Neural cell (in vitro differentiated cells): Measurements from ENCODE around the gene TENT4B. TPM values are rescaled to one million over a fixed set of nuclear protein-coding genes. Genes with fewer than 3 reads are reported as not detected.

Source experiments
- H2AFZ ChIP-seq: fragments of 200-600, 300-800 bp; sonication (generic), shearing (Covaris generic); 2 replicates; pipeline ENCODE4 v1.6.0; 2014; ENCODE audit warnings: low read depth, mild to moderate bottlenecking, antibody characterized with exemption, low read length, moderate library complexity
- H3F3A ChIP-seq: fragments of 200-600 bp; shearing (Covaris generic); 2 replicates; pipeline ENCODE4 v1.6.1; 2016; ENCODE audit warnings: mild to moderate bottlenecking, moderate library complexity, mixed read lengths, antibody characterized with exemption, low read length; ENCODE audit not compliant: insufficient read depth, poor library complexity, severe bottlenecking
- H3K27ac ChIP-seq: fragments of 200-600, 300-800 bp; sonication (generic), shearing (Covaris generic); 2 replicates; pipeline ENCODE4 v1.5.1; 2014; ENCODE audit warnings: mild to moderate bottlenecking, low read length, moderate library complexity
- H3K27me3 ChIP-seq: fragments of 300-800, 200-600 bp; sonication (generic), shearing (Covaris generic); 2 replicates; pipeline ENCODE4 v1.6.0; 2014; ENCODE audit warnings: mild to moderate bottlenecking, low read depth, low read length, moderate library complexity; ENCODE audit not compliant: insufficient read depth
- H3K36me3 ChIP-seq: fragments of 300-800, 200-600 bp; sonication (generic), shearing (Covaris generic); 2 replicates; pipeline ENCODE4 v1.5.1; 2014; ENCODE audit warnings: mild to moderate bottlenecking, antibody characterized with exemption, low read length, moderate library complexity; ENCODE audit not compliant: insufficient read depth
- H3K4me2 ChIP-seq: fragments of 300-800, 200-600 bp; sonication (generic), shearing (Covaris generic); 2 replicates; pipeline ENCODE4 v1.6.0; 2014; ENCODE audit warnings: mild to moderate bottlenecking, low read length
- H3K4me3 ChIP-seq: fragments of 300-800, 200-600 bp; sonication (generic), shearing (Covaris generic); 2 replicates; pipeline ENCODE4 v1.5.1; 2014; ENCODE audit warnings: mild to moderate bottlenecking, low read length, moderate library complexity
- H3K79me2 ChIP-seq: fragments of 200-600 bp; shearing (Covaris generic); replicated peaks from 2 replicates; pipeline ENCODE4 v1.6.0; 2014; ENCODE audit warnings: mild to moderate bottlenecking, low read length, moderate library complexity; ENCODE audit not compliant: insufficient read depth
- H3K9ac ChIP-seq: fragments of 300-800, 200-600 bp; sonication (generic), shearing (Covaris generic); 2 replicates; pipeline ENCODE4 v1.6.1; 2016; ENCODE audit warnings: mild to moderate bottlenecking, low read length, mixed read lengths
- H3K9me2 ChIP-seq: fragments of 200-600 bp; shearing (Covaris generic); 2 replicates; pipeline ENCODE4 v1.6.1; 2016; ENCODE audit warnings: mild to moderate bottlenecking, low read length, mixed read lengths; ENCODE audit not compliant: insufficient read depth
- H3K9me3 ChIP-seq: fragments of 200-600, 300-800 bp; sonication (generic), shearing (Covaris generic); 2 replicates; pipeline ENCODE4 v1.6.1; 2016; ENCODE audit warnings: mild to moderate bottlenecking, mixed run types, low read length, moderate library complexity, mixed read lengths
- H4K20me1 ChIP-seq: fragments of 200-600 bp; shearing (Covaris generic); 2 replicates; pipeline ENCODE4 v1.6.1; 2016; ENCODE audit warnings: mild to moderate bottlenecking, mixed run types; ENCODE audit not compliant: insufficient read depth
- CTCF ChIP-seq: fragments of 450-650 bp; IDR thresholded peaks from 2 replicates; pipeline ENCODE4 v1.5.1; 2014; ENCODE audit warnings: antibody characterized with exemption, mild to moderate bottlenecking, moderate library complexity; ENCODE audit not compliant: poor library complexity, severe bottlenecking
- EP300 ChIP-seq: fragments of 450-650 bp; conservative IDR thresholded peaks from 2 replicates; pipeline ENCODE4 v1.6.1; 2014; ENCODE audit warnings: antibody characterized with exemption, mild to moderate bottlenecking, moderate library complexity; ENCODE audit not compliant: poor library complexity, severe bottlenecking
- EZH2 ChIP-seq: fragments of 200-600, 300-800 bp; shearing (Covaris generic), sonication (generic); IDR thresholded peaks from 2 replicates; pipeline ENCODE4 v1.6.1; 2014; ENCODE audit warnings: antibody characterized with exemption, low read length, borderline replicate concordance, mild to moderate bottlenecking; ENCODE audit not compliant: insufficient read depth, poor library complexity, severe bottlenecking
- MXI1 ChIP-seq: fragments of 450-650 bp; conservative IDR thresholded peaks from 2 replicates; pipeline ENCODE4 v1.6.1; 2014; ENCODE audit warnings: antibody characterized with exemption, mild to moderate bottlenecking; ENCODE audit not compliant: poor library complexity, severe bottlenecking
- POLR2AphosphoS5 ChIP-seq: IDR thresholded peaks from 2 replicates; pipeline ENCODE4 v1.6.1; 2012
- RAD21 ChIP-seq: fragments of 450-650 bp; conservative IDR thresholded peaks from 2 replicates; pipeline ENCODE4 v1.6.1; 2014; ENCODE audit warnings: antibody characterized with exemption, mild to moderate bottlenecking, moderate library complexity
- REST ChIP-seq: IDR thresholded peaks from 2 replicates; pipeline ENCODE4 v1.6.1; 2012; ENCODE audit warnings: borderline replicate concordance
- SMC3 ChIP-seq: fragments of 450-650 bp; conservative IDR thresholded peaks from 2 replicates; pipeline ENCODE4 v1.6.1; 2014; ENCODE audit warnings: antibody characterized with exemption, mild to moderate bottlenecking, moderate library complexity; ENCODE audit not compliant: poor library complexity
- TAF1 ChIP-seq: IDR thresholded peaks from 2 replicates; pipeline ENCODE4 v1.6.1; 2012; ENCODE audit warnings: low read depth
- polyA plus RNA-seq: library from polyadenylated mRNA; depleted of rRNA; stranded (reverse); fragments of >200 nt; gene quantifications from 2 replicates; pipeline ENCODE4 v1.2.3, GENCODE V29; 2014

TENT4B gene
- polyA plus RNA-seq, 1 donor from 2014 or later = 16.9 TPM

- H3K79me2 ChIP-seq = no peaks in the 10 kb centered on the region
- H2AFZ ChIP-seq = no peak overlapping the region
- no peak overlapping the region for H3K4me3 ChIP-seq
- no peaks in the 10 kb centered on the region for H3K36me3 ChIP-seq
- H4K20me1 ChIP-seq = no peaks in the 10 kb centered on the region
- no peak overlapping the region for H3K4me2 ChIP-seq
- H3K9ac ChIP-seq = no peak overlapping the region
- no peak for TF ChIP-seq REST
- no peak for TF ChIP-seq CTCF
- TF ChIP-seq SMC3 = no peak
- TF ChIP-seq EZH2 = no peak
- no peak for TF ChIP-seq TAF1
- no peak for TF ChIP-seq RAD21
- no peak for TF ChIP-seq EP300
- TF ChIP-seq MXI1 = no peak
- no peak for TF ChIP-seq POLR2AphosphoS5
- no peaks in the 10 kb centered on the region for H3K9me2 ChIP-seq
- H3K9me3 ChIP-seq = no peaks in the 10 kb centered on the region
- H3F3A ChIP-seq = no peaks in the 10 kb centered on the region
- no peaks in the 10 kb centered on the region for H3K27me3 ChIP-seq
- H3K27ac ChIP-seq = no peak overlapping the region
These were observed 126.4 kb downstream of the TENT4B start for GRCh38 chr16:50279504-50279865.

GRCh38 chr16:50280932-50281331 is 127.8 kb downstream of the TENT4B start:
- Histone ChIP-seq H3K27me3 (no peaks in the 10 kb centered on the region), H3K27ac (no peak overlapping the region), H2AFZ (no peak overlapping the region), H3K4me3 (no peak overlapping the region), H3K9me2 (no peaks in the 10 kb centered on the region), H3K4me2 (no peak overlapping the region), H3F3A (no peaks in the 10 kb centered on the region), H3K9ac (no peak overlapping the region), H3K36me3 (no peaks in the 10 kb centered on the region), H3K79me2 (no peaks in the 10 kb centered on the region), H3K9me3 (no peaks in the 10 kb centered on the region), H4K20me1 (no peaks in the 10 kb centered on the region)
- no peak for TF ChIP-seq SMC3
- no peak for TF ChIP-seq EP300
- TF ChIP-seq CTCF = no peak
- no peak for TF ChIP-seq RAD21
- TF ChIP-seq POLR2AphosphoS5 = no peak
- no peak for TF ChIP-seq TAF1
- no peak for TF ChIP-seq REST
- no peak for TF ChIP-seq MXI1
- TF ChIP-seq EZH2 = no peak
